Stimulated activated CD4-positive, alpha-beta T cell treated with anti-CD3 and anti-CD28 coated beads, Interleukin-2, amount 100 ng/mL, for 4 hours (primary cell): Measurements from ENCODE around the gene BRINP1.

ENCODE experiments used
- DNase-seq: peaks from one replicate; pipeline ENCODE4 v3.0.0-alpha.2; 2020; ENCODE audit warnings: low read depth

BRINP1 gene

DNA sequence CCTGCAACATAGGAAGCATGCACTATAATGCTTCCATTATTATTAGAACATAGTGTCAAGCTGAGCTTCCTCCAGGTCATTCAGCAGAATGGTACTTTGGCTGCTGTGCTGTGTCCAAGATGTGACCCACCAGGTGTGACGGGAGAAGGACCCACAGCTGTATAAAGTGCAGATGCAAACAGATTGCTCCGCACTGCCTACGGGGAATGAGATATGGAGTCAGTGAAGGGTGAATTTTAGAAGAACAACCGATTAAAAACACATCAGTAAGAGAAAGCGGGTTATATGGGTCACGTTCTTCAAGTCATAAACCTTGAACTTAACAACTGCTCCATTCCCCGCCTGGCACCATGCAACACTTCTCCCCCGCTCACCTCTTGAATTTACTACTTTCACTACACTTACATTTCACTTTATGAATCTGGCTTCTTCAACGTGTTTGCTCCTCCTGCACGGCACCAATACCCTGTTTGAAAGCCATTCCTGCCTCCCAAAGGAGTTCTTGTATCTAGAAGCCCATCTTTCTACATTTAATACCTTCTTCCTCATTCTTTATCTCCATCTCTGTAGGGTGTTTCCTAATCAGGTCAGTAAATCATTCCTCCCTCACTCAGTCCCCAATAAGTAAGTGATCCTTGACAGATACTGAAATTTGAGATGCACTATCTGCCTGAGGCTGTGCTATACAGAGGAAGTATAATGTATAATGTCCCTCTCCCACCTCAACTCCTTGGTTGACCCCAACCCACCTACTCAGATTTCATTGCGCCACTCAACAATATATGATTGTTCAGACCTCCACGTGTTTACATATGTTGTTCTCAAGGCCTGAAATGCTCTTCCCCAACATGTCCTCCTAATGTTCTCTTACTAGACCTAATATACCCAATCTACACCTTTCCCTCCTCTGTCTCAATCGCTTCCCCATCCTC lies 25.9 kb downstream of the BRINP1 start:
- DNase-seq = no peak

DNA sequence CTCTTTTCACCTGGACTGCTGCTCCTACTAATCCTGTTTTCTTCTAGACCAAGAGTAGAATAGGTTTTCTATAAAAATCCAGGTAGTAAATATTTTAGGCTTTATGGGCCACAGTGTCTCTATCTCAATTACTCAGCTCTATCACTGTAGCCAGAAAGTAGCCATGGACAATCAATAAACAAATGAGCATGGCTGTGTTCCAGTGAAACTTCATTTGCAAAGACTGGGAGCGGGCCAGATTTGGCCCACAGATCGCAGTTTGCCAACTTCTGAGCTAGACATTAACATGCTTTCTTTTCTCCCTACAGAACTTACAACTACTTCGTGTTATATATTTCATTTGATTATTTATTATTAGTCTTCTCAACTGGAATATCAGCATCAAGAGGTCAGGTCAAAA lies 30.2 kb downstream of the BRINP1 start:
- no peak for DNase-seq

DNA sequence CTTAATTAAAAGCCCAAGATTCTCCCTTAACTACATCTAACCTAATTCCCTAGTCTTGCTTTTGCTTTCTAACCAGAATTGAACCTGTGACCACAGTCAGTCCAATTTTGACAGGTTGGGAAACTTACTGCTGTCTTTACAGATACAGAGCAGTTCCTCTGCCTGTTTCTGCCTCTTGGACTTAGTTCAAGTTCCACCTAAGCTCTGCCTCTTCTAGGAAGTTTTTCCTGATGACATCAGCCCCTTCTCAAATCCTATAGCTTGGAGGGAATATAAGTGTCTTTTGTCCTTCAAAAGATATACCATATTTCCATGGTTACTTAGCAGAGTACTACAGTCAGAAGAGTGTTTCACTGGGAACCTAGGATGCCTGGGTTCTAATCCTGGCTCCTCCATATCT lies 31.7 kb downstream of the BRINP1 start:
- DNase-seq = no peak

DNA sequence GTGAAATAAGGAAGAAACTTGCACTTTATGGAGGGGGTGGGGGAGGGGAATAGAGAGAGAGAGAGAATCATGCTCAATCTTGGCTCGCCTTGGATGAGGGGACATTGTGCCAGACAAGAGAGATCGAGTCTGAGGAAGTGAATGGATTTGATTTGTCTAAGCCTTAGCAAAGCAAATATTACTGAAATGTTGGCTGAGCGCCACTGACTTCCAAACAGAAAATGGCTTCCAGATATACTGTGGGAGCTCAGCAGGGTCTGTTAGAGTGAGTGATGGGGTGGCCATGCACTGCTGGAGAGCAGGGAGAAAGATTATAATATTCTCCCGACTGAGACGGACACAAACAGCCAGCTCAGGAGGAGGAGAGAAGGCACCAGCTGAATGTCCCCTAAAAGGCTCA lies 34.5 kb downstream of the BRINP1 start:
- DNase-seq = no peak

DNA sequence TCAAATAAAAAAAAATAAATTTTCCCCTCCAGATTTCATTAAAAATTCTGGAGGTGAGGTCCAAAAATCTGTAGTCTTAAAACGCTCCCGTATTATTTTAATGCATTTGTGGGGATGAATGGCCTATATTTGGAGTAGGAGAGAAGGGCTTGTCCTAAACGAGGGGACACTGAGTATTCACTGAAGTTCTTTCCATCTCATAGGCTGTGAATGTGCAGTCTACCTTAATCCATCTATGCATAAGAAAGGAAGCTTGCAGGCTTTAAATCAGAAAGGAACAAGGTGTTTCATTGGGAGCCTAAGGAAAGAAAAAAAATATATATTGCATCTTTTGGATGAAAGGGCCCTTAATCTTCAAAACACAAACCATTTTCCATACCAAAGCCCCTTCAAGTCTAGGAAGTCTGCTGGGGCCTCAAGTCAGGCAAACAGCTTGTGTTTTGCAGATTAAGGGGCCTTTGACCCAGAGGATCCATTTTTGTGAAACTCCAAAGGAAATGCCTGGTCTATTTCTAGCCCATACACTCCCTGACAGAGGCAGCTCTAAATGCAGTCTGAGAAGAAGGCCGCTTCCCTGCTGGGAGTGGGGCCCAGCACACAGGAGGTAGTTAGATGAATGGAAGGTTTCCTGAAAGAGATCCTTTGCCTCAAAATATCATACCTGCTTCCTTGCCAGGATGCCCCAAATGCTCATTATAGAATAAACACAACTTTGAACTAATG lies 35.6 kb downstream of the BRINP1 start:
- no peak for DNase-seq

DNA sequence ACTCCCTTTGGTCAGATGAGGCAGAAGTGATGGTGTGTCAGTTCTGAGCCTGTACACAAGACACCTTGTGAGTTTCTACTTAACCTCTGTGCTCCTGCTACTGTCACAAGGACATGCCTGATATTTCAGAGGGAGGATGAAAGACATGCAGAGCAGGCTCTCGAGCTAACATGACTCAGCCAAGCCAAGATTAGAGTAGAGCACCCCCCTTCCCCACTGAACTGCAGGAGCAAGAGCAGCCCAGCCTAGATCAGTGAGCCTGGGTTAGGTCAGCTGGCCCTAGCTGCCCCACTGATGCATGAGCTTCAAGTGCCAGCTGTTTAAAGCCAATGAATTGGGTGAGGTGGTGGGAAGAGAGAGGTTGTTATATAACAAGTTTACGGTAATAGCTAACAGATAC lies 36.7 kb downstream of the BRINP1 start:
- no peak for DNase-seq

DNA sequence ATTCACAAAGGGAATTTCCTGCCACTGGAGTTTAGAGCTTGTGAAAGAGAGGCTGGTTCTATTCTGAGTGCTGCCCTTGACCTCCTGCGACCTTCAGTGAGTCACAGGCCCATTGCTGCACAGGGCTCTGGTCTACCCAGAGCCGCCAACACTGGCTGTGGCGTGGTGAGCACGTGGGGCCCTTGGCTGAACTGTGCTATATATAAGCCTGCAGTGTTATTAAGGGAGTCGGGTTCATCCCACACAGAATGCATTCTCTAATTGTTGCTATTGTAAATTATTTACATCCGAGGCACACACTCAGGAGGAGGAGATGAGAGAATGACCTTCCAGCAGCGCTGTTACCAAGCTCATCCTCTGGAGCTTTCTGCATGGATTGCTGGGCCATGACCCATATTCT lies 47.1 kb downstream of the BRINP1 start:
- no peak for DNase-seq

DNA sequence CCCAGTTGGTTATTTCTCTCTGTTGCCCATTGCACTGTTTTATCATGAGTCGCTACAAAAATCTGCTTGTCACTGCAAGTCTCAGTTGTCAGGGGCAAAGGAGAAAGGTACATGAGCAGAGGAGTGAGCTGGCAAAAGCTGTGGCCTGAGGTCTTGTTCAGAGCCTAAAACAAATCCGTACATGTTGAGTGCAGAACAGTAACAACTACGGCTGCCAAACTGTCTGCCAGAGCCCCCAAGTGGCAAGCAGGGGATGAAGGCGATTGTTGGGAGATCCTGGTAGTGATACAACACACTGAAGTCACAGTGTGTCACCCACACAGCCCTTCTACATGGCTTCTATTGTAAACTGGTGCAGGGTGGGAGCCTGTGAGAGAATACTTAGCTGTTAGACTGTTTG lies 50.9 kb downstream of the BRINP1 start:
- DNase-seq = no peak

DNA sequence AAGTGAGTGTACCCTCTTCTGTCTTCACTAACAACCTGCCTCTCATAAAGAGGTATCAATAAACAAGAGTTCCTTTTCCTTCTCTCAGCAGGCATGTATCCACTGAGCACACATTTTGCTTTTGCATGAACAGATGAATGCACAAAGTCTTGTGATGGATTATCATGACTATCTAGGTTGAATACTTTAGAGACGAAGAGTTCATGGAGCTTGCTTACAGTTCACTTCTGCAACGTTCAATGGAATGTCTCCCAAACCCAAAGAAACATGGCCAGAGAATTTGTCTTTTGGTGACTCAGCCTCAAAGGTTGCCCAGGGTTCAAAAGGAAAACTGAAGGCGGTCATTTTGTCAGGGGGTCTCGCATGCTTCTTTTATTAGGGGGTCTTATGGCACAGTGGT lies 55.4 kb downstream of the BRINP1 start:
- DNase-seq = no peak

DNA sequence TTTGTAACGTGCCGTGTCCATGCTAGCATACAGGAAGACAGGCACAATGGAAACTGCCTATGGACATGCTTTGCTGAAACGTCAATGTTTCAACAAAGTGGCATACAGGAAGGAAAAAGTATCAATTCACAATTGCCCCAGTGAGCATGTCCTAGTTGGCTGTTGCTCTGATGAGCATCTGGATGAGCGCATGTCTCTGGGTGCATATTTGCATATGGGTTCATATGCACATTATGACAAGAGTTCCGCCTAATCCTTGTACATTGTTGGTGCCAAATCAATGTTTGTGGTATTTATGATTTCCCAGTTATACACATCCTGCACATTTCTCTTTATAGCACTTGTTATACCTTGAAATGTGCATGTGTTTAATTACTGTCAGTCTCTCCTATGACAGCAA lies 58.5 kb downstream of the BRINP1 start:
- DNase-seq = no peak

DNA sequence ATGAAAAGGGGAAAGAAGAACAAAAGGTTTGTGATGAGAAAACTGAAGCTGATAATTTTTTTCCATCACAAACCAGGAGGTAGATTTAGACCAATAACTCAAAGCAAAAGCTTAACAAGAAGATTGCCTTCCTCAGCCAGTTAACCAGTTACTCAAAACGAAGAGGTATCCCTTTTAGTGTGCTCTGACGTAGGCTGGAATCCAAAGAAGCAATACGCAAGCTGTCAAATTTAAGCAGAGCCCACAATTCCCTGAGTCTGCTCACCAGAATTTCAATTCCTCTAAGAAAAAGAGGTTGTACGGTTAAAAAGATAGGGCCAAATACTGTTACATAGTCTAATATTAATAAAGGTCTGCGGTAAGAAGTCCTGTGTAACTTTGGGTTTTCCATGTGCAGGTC lies 61.8 kb downstream of the BRINP1 start:
- DNase-seq = no peak

DNA sequence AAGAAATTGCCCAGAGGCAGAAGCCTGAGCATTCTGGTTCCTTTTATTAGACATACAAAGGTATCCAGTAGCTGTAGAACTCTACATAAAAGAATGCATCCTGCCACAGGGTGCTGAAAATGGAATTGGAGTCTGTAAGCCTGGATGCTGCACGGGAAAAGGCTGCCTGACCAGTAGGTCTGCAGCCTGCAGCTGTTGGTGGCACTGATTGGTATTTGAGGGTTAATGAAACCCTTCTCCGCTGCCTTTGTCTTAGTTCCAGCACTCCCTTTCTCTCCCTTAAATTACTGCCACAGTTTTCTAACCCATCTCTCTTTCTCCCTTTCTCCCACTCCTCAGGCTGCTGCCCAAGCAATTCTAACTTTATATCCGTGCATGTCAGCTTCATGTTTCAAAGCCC lies 64.7 kb downstream of the BRINP1 start:
- DNase-seq = no peak

DNA sequence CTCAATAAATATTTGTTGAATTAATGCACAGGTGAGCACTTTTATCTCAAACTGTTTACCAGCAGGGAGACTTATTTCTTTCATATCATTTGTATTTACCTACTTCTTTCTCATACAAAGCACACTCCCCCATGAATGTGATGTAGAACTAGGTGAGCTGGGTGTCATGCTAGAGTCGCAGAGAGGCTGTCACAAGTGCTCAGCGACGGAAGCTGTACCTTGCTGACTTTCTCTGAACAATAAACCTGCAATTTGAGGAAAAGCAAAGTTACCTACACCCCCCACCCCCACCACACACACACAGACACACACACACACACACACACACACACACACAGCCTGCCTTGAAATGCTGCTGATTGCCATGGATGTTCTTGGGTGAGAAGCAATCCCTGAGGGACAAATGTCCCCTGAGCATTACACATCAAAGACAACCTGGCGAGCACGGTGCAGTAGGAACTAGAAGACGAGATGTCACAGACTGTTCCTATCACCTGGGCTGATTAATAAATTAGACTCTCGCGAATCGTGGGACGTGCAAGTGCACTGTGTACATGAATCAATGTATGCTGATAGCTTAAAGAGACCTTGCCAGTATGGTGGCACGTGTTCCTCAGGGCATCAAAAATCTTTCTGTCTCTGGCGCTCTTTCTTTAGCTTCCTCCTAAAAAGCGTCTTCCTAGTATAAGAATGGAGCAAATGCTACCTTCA lies 66.1 kb downstream of the BRINP1 start:
- DNase-seq = no peak

DNA sequence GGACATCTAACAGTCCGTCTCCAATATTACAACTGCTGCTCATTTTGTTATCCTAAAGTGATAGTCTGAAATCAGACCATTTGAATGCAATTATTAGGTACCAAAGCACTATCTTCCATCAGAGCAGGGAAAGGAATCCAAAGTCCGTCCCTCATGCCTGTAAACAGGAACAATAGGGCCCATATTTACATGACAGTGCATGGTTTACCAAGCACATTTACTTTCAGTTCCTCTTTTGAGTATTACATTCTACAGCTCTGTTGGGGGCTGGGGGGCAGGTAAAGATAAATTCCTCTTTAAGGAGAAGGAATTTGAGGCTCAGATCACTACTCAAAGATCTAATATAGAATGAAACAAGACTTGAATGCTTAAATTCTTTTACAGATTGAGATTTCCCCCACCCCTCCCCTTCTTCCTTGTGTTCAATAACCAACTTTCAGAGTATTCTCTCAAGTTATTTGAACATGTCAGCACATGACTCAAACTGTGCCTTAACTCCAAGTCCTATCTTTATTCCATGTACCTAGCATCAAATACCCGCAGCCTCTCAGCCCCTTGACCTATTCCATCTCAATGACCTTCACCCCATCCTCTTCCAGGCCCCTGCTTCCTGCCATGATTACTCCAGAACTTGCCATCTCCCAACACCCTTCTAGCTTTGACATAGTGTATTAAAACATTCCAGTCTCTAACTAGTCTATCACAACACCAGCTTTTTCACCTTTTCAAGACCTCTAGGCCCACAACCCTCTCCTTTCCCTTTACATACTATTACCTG lies 71.0 kb downstream of the BRINP1 start:
- DNase-seq = no peak

DNA sequence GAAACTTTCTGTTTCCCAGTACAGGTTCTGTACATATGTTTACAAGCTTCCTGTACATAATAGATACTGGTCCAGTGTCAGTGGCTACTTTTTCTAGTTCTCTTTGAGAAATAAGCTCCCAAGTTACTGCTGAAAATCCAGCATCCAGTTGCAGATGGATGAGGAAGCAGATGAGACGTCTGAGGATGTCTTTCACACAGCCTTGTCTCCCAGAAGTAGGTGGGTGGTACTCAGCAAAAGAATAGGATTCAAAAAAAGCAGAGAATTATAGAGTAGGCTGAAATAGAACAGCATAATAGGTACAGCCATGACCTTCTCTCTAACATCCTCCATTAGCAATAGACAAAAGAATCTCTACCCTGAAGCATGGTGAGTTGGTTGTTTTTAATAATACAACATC lies 77.7 kb downstream of the BRINP1 start:
- DNase-seq = no peak

DNA sequence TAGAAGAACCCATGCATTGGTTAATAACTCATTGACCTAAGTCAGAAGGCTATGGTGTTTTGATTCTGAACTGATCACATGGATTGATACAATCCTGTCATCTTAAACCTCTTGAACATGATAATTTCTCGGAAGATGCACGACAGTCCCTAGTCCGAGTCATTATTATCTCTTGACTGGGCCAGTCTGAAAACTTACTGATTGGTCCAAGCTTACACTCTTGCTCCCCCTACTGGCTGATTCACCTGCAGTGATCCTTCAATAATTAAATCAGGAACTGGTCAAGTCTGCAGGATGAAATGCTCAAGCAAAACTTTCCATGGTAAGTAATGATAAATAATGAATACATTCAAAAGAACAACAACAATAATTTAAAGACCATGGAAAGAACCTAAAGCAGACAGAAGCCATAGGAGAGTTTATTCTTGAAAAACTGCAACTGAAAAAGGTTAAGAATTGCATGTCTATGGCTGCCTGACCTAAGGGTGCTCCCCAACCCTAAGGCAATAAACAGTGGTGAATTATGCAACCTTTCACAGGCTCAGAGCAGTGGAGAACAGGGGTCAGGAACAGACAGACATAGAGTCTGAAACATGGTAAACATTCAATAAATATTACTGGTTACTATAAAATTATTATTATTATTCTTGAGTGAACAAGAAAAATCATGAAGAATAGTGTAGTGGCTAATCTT lies 79.3 kb downstream of the BRINP1 start:
- DNase-seq = no peak

DNA sequence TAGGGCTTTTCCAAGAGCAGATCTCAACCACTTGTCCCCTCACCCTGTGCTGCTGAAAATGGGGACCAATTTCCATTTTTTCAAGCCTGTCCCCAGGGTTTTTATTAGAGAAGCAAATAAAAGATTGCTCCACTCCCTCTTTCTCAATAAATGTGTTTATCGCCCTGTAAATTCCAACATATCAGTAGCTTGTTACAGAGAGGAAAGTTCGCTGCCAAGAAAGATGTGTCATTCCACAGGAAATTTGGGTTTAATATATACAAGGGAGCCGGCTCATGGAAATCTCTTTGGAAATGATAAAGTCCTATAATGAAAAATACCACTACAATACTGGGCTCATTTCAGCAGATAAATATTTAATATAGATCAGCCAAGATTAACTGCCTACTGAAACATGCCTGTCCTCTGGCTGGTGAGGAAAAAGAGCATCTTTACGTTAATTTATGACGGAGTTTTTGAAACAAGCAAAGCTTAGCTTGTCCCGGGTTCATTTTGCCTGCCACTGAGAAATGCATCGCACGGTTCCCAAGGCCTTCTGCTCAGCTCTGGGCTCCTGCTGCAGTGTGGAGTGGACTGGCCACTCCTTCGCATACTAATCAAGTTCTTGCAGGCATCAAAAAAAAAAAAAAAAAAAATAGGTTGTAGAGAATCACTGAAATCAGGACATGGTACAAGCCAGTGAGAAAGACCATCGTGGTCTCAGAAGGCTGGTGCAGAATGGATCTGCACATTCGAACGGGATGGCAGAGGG lies 84.5 kb downstream of the BRINP1 start:
- DNase-seq = no peak

DNA sequence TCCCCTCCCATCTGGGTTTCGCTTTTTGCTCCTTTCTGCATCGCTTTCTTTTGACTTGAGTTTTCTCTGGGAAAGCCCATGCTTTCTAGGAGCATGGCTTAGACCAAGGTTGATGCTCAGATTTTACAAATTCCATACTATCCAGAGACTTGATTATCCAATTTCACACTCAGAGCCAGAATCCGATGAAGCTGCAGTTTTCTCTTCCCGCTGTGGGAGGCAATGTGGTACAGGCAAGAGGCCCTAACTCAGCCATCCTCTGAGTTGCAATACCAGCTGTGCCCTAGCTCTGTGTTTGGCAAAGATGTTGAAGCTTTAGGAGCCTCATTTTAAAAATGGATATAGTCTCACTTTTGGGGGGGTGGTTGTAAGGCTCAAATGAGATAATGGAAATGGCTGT lies 85.1 kb downstream of the BRINP1 start:
- DNase-seq = no peak

DNA sequence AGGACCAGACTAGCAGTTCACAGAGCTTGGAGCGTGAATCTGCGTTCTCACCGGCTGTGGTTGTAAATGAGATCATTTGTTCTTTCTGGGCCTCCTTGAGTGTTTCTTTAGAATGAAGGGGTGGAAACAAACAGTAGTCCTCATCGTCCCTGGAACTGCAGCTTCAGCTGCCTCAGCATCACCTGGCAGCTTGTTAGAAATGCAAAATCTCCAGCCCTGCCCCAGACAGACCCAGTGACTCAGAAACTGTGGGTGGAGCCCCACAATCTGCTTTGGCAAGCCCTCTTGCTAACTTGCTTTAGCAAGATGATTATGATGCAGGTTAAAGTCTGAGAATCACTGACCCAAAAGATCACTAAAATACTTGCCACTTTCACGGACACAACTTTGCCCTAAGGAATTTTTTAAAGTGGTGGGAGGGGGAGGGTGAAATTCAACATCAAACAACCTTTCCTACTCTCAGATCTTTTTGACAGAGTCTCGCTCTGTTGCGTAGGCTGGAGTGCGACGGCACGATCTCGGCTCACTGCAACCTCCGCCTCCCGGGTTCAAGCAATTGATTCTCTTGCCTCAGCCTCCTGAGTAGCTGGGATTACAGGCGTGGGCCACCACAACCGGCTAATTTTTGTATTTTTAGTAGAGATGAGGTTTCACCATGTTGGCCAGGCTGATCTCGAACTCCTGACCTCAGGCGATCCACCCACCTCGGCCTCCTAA lies 86.0 kb downstream of the BRINP1 start:
- DNase-seq = no peak

DNA sequence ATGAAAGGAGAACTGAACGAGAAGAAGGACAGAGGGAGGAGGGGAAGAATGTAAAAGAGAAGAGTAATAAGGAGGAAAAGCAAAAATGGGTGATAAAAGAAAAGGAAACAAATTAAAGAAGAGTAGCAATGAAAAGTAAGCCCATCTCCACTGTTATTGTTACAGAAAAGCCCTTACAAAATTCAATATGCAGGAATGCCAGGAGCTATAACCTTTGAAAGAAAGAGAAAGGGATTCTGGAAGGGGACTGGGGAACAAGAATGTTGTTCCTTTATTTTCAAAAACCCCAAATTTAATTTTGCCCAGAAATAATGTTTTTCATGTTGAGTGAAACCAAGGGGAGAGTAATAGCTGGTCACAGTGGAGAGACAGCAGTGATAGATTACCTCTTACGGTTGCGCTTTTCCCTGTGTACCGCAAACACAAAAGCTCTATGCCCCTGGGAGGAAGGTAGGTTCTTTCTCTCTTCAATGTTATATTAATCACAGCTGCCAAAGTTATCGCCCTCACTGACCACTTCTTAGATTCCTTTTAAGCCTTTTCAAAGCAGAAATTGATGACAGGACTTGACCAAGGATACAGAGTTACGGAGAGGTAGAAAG lies 86.7 kb downstream of the BRINP1 start:
- no peak for DNase-seq
